NB4 (cell line): ENCODE data around the gene CALML6.

Experiments
- DNase-seq: peaks from one replicate; pipeline ENCODE4 v3.0.0; 2010; ENCODE audit warnings: low read depth
- H3K4me3 ChIP-seq: one replicate; pipeline ENCODE4 v1.5.1; 2011; ENCODE audit warnings: mild to moderate bottlenecking, low read depth, low read length, moderate library complexity
- CTCF ChIP-seq: IDR thresholded peaks from one replicate; pipeline ENCODE4 v1.5.1; 2012; ENCODE audit warnings: low read depth, low read length
- MAX ChIP-seq: IDR thresholded peaks from 2 replicates; pipeline ENCODE4 v1.6.1; 2011; ENCODE audit warnings: low read depth, low read length
- MYC ChIP-seq: IDR thresholded peaks from 2 replicates; pipeline ENCODE4 v1.6.1; 2011; ENCODE audit warnings: low read depth, low read length
- POLR2A ChIP-seq: IDR thresholded peaks from 2 replicates; pipeline ENCODE4 v1.6.1; 2011; ENCODE audit warnings: mild to moderate bottlenecking; ENCODE audit not compliant: insufficient read length; ENCODE audit errors: extremely low read depth

CALML6 gene

GRCh38 chr1:1942753-1943656, 27.9 kb downstream of the CALML6 start:
- TF ChIP-seq MAX (no peak), CTCF (no peak), POLR2A (no peak), MYC (no peak)
- DNase-seq, result peak; percentile 42
- no peak overlapping the region for H3K4me3 ChIP-seq

GRCh38 chr1:1943834-1944570, 28.9 kb downstream of the CALML6 start:
- TF ChIP-seq POLR2A (no peak), CTCF (peak; percentile 75), MAX (no peak; the same call in 1 of the 2 replicates), MYC (peak; percentile 37; the same call in 1 of the 2 replicates)
- H3K4me3 ChIP-seq, result no peak overlapping the region
- peak; percentile 50 for DNase-seq

- no peak overlapping the region for H3K4me3 ChIP-seq
- TF ChIP-seq CTCF (no peak), MYC (no peak), MAX (no peak), POLR2A (no peak)
- DNase-seq, result no peak
Measured at GRCh38 chr1:1945782-1946393, 30.8 kb downstream of the CALML6 start.

- TF ChIP-seq POLR2A (no peak), MYC (no peak), MAX (no peak), CTCF (no peak)
- no peak overlapping the region for H3K4me3 ChIP-seq
- no peak for DNase-seq
Measured at GRCh38 chr1:1946540-1946939, 31.5 kb downstream of the CALML6 start.

- DNase-seq, result no peak
- TF ChIP-seq CTCF (no peak), MYC (no peak), MAX (no peak), POLR2A (no peak)
Measured at GRCh38 chr1:1947493-1947892, 32.4 kb downstream of the CALML6 start.

More at GRCh38 chr1:1947493-1947892, 32.4 kb downstream of the CALML6 start:
- no peak overlapping the region for H3K4me3 ChIP-seq
